T47D (cell line): ENCODE data around the gene RMRP.
"Not testable (repeated sequence)": the region's sequence is repeated elsewhere in the genome, so short reads cannot be mapped to it uniquely, and the experiment has no call there.

Experiments used
- DNase-seq, 2 experiments: peaks; one replicate each; pipeline versions ENCODE4 v3.0.0 to v3.0.0-alpha.2; 2011 to 2012; ENCODE audit warnings: low read depth in 1 of 2, low spot score in 1 of 2
- JUND ChIP-seq: IDR thresholded peaks from 2 replicates; pipeline ENCODE4 v1.6.1; 2012; ENCODE audit warnings: low read depth
- in situ Hi-C: cut with HindIII; loops from 2 replicates; pipeline ENCODE4 v1.10.0; 2016; ENCODE audit warnings: low sequenced_read_pairs, low pct_unique_long_range_greater_than_20kb

RMRP gene

DNA sequence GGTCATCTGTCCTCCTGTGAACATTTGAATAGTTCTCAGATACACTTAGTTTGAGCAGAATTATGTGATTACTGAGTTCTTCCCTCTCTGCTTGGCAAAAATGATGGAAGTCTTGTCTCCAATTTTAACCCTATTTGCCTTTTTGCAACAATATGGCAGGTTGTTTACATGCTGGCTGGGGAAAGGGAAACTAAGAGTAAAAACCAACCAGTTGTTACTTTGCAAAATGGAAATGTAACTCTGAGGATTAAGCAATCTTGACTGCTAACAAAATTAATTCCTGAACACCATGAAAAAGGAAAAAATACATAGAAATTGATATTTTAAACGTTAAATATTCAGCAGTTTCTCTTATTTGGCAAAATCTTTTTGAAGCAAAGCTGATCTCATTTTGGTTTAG lies 18.2 kb downstream of the RMRP start:
- in situ Hi-C loops = no loop called here
- TF ChIP-seq JUND = no peak
- DNase-seq = no peak

- in situ Hi-C loops, DNase-seq: not testable (repeated sequence)
These were observed 18.6 kb downstream of the RMRP start for GRCh38 chr9:35639225-35639624.

- DNase-seq, in situ Hi-C loops: not testable (repeated sequence)
These were observed 19.1 kb downstream of the RMRP start for GRCh38 chr9:35638751-35639150.

DNA sequence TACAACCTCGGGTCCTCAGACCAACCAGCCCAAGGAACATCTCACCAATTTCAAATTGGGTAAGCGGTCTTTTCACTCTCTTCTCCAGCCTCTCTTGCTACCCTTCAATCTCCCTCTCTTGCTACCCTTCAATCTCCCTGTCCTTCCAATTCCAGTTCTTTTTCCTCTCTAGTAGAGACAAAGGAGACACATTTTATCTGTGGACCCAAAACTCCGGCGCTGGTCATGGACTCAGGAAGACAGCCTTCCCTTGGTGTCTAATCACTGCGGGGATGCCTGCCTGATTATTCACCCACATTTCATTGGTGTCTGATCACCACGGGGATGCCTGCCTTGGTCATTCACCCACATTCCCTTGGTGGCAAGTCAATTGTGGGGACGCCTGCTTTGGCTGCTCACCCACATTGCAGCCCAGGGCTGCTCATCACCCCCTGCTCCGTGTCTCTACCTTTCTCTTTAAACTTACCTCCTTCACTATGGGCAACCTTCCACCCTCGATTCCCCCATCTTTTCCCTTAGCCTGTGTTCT lies 20.3 kb downstream of the RMRP start:
- DNase-seq, in situ Hi-C loops: not testable (repeated sequence)

DNA sequence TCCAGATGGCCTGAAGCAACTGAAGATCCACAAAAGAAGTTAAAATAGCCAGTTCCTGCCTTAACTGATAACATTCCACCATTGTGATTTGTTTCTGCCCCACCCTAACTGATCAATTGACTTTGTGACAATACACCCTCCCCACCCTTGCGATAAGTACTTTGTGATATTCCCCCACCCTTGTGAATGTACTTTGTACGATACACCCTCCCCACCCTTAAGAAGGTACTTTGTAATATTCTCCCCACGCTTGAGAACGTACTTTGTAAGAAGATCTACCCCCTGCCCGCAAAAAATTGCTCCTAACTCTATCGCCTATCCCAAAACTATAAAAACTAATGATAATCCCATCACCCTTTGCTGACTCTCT lies 21.0 kb downstream of the RMRP start:
- DNase-seq, in situ Hi-C loops: not testable (repeated sequence)

DNA sequence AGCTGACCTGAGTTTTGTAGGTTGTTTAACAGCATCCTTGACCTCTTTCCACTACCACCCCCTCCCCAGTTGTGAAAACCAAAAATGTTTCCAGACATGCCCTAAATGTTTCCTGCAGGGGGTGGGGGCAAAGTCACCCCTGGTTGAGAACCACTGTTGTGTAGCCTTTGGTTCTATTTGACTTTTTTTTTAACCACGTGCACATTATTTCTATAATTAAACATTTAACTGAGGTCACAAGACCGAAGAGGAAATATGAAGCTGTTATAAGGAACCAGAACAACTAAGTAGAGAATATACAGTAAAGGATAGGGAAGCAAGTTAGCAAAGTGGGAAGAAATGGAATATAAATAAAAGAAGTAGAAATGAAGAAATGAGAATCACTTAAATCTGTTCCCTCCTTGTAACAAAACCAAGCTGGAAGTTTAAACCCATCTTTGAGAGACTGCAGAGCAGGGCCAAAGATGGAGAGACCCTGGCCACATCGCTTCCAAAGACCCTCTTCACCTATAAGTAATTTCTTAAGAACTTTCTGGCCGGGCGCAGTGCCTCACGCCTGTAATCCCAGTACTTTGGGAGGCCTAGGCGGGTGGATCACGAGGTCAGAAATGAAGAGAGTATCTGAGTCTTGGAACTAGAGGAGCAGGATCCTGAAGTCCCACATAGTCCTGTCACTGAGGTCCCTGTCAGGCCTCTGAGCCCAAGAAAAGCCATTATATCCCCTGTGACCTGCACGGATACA lies 21.5 kb downstream of the RMRP start:
- no peak for TF ChIP-seq JUND
- no peak for DNase-seq
- in situ Hi-C loops = no loop called here

- in situ Hi-C loops = no loop called here
- no peak for DNase-seq
These were observed 22.1 kb downstream of the RMRP start for GRCh38 chr9:35635730-35636129.

DNA sequence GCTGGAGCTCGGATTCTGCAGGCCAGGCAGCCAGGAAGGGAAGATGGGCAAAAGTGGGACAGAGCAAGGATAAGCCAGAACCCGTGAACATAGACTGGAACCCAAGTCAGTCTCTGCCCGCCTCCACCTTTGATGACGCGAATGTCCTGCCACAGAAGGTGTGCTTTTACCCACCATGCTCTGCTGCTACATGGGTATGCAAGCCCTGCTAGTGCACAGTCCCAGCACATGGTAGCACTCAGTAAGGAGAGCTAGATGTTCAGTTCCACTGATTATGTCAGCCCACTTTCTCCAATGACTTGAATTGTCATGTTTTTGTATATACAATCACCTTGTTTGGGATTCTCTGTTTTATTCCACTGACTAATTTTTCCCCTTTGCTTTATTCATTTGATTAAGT lies 28.2 kb downstream of the RMRP start:
- TF ChIP-seq JUND = no peak
- DNase-seq = no peak
- in situ Hi-C loops = no loop called here

More at GRCh38 chr9:35635730-35636129, 22.1 kb downstream of the RMRP start:
- TF ChIP-seq JUND = no peak

DNA sequence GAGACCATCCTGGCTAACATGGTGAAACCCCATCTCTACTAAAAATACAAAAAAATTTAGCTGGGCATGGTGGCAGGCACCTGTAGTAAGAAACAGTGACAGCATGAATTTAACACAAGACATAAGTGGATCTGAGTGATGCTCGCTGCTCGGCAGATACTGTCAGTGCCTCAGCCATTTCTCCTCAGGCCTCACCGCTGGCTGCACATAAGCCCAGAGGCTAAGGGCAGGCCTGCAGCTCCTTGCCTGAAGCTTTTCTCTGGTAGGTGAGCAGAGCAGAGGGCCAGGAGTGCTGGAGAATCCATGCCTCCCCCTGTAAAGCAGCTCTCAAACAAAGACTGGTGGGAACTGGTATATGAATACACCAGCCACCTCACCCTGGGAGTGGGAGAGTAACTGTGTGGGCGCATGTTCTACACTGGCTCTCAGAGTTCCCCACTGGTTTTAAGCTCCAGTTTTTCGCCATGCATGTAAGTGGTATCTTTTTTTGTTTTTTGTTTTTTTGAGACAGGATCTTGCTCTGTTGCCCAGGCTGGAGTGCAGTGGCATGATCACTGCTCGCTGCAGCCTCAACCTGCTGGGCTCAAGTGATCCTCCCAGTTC lies 29.3 kb downstream of the RMRP start:
- in situ Hi-C loops = no loop called here
- DNase-seq = no peak

GRCh38 chr9:35627575-35627974 lies 30.2 kb downstream of the RMRP start:
- in situ Hi-C loops = no loop called here
- DNase-seq = no peak
- TF ChIP-seq JUND = no peak

More for the DNA sequence above, 29.3 kb downstream of the RMRP start:
- no peak for TF ChIP-seq JUND

GRCh38 chr9:35619800-35620158 lies 38.0 kb downstream of the RMRP start:
- no peak for DNase-seq
- in situ Hi-C loops = no loop called here
- no peak for TF ChIP-seq JUND

DNA sequence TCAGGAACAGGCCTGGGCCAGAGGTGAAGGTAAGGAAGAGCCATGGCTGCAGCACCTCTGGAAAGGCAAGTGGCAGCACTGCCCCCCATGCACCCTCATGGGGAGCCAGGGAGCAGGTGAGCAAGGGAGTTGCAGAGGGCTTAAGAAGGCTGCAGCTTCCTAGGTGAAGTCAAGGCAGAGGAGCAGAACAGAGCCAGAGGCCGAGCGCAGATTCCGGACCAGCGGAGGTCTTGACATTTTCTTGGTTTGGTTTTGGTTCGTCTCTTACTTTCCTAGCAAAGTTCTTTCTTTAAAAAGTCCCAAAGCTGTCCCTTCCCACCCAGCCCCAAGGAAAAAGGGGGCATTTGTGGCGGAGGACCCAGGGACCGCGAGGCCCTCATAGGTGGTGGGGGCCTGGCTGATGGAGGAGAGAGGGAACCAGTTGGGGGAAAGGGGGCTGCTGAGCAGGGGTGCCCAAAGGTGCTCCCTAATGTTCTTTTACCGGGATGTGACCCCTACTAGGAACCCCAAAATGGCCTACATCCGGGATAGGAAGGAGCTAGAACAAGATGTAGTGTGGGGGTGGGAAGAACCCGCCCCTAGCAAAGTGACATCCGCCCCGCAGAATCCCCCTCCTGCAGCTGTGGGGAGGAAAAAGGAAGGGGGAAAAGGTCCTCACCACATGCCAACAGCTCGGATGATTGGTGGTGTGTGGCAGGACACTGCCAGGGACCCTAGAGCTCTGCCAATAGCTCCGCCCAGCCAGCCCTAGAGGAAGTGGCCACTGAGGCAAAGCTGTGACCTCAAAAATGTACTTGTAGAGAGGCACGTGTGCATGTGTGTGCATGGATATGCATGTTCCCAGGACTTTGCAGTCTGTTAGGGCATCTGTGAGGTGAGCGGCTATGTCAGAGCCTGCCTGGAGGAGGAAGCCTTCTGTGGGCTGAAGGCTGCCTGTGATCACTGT lies 38.7 kb downstream of the RMRP start:
- DNase-seq = no peak
- TF ChIP-seq JUND = no peak
- in situ Hi-C loops = no loop called here

DNA sequence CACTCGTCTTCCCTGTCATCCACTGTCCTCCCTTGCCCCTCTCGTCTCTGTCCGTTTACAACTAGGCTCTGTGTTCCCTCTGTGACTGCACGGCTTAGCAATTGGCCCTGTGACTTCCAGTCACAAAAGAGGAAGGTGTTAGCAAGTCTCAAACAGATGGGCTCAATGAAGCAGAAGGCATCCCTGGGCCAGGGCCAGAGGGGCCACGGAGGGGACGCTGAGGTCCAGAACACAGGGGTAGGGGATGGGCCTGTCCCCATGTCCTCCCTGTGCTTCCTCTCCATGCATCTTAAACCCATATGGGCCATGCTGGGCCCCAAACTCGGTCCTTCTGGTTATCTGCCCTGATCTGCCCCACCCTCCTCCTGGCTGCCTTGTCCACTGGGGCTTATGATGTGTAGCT lies 39.5 kb downstream of the RMRP start, which contains the start of gene CD72:
Gene CD72 (minus strand): TSS at position 89 of the 403 bp plus-strand sequence. CDS start 110 bp downstream, outside the sequence.
- in situ Hi-C loops = no loop called here
- no peak for DNase-seq
- no peak for TF ChIP-seq JUND
